LHCN-M2 (cell line): ENCODE results near the gene CD40. TPM values are rescaled to one million over a fixed set of nuclear protein-coding genes. Genes with fewer than 3 reads are reported as not detected.

Experiments
- DNase-seq: peaks from one replicate; pipeline ENCODE4 v3.0.0-alpha.2; 2012; ENCODE audit warnings: low read depth
- total RNA-seq: library from RNA; depleted of rRNA; stranded (reverse); fragments of >200 nt; gene quantifications from 2 replicates; pipeline ENCODE4 v1.2.3, GENCODE V29; 2014

The CD40 gene
- total RNA-seq, 1 experiment from 2014 or later: 2.6 TPM

DNA sequence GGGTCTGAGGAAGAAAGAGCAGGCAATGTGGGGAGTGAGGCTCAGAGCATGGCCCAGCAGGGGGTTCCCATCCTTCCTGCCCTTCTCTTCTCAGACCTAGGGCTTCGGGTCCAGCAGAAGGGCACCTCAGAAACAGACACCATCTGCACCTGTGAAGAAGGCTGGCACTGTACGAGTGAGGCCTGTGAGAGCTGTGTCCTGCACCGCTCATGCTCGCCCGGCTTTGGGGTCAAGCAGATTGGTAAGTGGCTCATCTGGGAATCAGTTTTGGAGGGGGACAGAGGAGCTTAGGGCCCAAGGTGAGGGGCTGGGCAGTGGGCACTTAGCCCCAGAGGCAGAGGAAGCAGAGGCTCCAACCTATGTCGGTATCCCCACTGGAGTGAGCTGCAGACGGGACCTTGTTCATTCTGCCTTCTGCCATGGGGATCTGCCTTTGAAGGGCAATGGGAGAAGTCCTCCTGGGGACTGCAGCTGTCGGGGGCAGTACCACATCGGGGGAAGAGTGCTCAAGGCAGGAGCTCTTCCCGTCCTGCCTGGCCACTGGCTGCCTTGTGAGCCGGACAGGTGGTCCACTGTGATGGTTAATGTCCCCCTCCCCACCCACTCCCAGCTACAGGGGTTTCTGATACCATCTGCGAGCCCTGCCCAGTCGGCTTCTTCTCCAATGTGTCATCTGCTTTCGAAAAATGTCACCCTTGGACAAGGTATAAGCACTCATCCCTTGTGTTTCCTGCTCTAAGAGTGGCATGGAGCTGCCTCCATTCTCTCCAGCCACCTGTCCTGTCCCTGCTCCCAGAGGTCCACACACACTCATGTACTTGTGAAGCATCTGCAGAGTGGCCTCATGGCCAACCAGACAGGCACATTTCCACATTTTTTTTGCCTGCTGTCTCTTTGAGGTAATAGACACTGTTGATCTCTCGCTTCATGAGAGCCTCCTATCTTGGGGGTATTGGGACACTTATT is 4.7 kb downstream of the CD40 start:
- no peak for DNase-seq

GRCh38 chr20:46123482-46124245 is 5.5 kb downstream of the CD40 start:
- DNase-seq: no peak

DNA sequence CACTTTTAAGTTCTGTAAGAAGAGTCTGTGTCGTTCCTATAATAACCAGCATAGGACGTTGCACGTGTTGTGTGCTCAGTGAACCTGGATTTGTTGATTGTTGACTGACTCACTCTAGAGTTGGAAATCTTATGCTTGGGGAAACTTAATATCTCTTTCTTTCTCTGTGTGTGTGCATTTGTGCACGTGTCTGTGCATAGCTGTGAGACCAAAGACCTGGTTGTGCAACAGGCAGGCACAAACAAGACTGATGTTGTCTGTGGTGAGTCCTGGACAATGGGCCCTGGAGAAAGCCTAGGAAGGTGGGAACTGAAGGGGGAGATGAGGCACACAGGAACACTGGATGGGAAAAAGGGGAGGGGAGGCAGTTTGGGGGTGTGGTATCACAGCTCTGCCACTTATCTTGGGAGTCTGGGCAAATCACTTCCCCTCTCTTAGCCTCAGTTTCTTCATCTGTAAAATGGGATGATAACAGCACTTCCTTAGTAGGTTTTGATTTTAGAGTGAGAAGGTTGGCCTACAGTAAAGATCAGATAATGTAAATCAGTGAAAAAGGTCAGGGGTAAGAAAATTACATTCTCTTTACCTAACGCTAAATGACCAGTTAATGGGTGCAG is 8.4 kb downstream of the CD40 start:
- peak; percentile 14 for DNase-seq

GRCh38 chr20:46127396-46128010 is 9.4 kb downstream of the CD40 start:
- DNase-seq: no peak

GRCh38 chr20:46128310-46129151 is 10.4 kb downstream of the CD40 start:
- no peak for DNase-seq

DNA sequence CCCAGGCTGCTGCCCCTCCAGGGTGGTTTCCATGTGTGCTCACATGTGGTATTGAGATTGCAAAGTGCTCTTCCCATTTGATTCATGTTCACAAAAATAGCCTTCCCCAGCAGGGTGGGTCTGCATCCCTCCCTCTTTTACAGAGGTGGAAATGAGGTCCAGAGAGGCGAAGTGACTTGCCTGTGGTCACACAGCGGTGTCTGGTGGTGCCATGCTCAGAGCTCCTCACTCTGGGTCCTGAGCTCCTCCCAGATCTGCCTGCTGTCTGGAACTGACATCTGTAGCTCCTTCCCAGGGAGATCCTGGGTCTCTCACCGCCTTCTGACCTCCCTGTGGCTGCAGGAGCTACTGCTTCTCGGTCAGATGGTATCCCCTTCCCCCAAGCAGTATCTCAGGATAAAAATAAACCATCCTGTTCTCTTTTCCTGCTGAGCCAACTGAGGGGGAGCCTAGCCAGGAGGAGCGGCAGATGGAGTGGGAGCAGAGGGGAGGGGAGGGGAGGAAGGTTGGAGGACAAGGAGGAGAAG is 11.9 kb downstream of the CD40 start:
- DNase-seq: no peak

DNA sequence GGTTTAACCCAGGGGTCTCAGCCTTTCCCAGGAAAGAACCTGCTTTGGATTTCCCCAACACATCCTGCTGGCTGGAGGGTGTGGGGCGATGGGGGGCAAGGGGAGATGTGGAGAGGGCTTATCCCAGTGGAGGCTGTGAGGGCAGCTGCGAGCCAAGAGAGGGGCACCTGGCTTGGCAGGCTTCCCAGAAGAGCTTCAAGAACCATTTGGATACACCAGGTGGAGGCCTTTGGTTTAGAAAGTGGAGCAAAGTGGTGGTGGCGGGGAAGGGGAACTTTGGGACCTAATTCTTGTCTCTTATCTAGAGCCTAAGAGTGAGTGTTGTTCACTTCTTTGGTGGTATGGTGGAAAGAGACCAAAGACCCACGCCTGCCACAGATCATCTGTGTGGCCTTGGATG is 12.4 kb downstream of the CD40 start:
- DNase-seq: no peak

DNA sequence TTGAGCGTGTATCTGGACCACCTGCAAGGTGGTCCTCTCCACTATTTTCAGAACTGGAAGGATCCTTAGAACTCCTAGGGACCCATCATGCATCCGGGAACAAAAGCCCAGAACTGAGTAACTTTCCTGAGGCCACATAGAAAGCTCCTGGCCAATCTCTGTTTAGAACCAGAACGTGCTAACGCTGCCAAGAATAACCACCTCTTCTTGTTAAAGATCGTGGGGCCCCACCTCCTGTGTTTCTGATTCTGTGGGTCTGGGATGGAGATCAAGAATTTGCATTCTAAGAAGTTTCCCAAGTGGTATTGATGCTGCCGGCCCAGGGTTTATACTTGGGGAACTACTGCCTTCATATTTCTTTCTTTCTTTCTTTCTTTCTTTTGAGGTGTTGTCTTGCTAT is 13.3 kb downstream of the CD40 start:
- no peak for DNase-seq

- DNase-seq: peak; percentile 31
Measured at GRCh38 chr20:46132705-46133120, 14.6 kb downstream of the CD40 start.

DNA sequence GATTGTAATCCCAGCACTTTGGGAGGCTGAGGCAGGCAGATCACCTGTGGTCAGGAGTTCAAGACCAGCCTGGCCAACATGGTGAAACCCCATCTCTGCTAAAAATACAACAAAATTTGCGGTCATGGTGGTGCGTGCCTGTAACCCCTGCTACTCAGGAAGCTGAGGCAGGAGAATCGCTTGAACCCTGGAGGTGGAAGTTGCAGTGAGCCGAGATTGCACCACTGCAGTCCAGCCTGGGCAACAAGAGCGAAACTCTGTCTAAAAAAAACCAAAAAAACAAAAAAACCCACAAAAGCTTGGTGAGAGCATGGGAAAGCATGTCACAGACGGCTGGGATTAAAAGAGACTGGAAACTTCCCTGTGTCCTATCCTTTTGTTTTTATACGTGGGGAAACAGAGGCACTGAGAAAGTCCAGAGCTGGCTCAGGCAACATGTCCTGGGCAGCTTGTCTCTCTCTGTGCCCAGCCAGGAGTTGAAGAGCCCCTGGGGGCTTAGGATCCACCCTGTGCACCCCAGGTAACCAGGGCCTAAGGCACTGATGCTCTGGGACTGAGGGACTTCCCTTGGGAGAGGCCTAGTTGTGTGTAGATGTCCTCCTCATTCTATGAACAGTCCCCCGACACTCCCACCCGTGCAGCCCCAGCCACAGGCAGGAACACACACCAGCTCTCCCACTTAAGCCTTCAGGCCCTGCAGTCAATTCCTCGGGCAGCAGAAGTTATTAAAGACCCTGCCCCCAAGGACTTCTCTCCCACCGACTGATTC is 16.0 kb downstream of the CD40 start:
- DNase-seq: no peak

DNA sequence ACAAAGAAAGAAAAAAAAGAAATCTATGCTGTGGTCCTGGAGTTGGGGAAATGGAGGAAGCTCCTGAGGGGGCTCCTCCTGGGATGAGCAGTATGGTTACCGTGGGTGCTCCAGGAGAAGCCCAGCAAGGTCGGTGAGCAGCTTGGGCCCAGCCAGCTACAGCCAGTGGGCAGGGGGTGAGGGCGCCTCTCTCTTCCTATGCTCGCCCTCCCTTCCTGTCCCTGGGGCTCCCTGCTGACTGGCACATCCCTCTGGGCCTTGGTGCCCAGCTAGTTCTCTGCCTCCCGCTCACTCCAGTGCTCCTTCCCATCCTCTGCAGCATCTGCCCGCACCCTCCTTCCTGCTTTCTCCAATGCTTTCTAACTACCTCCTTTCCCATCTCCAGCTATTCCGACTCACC is 16.6 kb downstream of the CD40 start:
- no peak for DNase-seq

GRCh38 chr20:46135856-46136633 is 17.9 kb downstream of the CD40 start:
- DNase-seq: no peak

- DNase-seq: no peak
Measured at GRCh38 chr20:46137816-46138215, 19.7 kb downstream of the CD40 start.

GRCh38 chr20:46139266-46139889 is 21.3 kb downstream of the CD40 start:
- no peak for DNase-seq

DNA sequence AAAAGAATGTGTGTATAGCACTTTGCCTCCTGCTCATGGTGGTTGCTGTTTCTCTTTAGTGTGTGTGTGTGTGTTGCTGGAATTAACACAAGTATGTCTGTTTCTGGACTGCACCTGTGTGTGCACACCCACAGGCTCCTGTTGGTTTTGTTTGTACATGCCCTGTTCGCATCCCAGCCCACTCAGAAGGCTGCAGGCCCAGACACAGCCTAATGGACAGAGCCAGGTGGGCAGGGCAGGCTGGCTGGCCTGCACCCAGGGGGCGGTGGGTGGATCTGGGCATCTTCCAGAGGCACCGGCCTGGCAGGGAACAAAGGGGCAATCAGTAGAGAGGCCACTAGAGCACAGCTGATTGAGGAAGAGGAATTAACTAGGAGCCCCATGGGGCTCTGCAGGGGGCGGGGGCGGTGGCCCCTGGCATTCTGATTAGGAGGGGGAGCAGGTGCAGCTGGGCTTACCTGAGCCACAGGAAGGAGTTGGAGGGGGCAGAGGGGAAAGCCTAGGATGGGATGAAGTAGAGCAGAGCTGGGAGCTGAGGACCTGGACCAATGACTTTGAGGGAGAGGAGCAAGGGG is 21.9 kb downstream of the CD40 start:
- DNase-seq: no peak

GRCh38 chr20:46142124-46142523 is 24.0 kb downstream of the CD40 start:
- DNase-seq: no peak

- DNase-seq: no peak
Measured at GRCh38 chr20:46144432-46145025, 26.4 kb downstream of the CD40 start.

GRCh38 chr20:46145713-46146112 is 27.6 kb downstream of the CD40 start:
- DNase-seq: no peak
